GM18907 (cell line): Measurements from ENCODE around the gene ADAT3.

Experiments
- ATAC-seq: cut with Tn5 transposase; IDR thresholded peaks from one replicate; pipeline ENCODE4 v1.9.1; 2021; ENCODE audit warnings: mild to moderate bottlenecking, moderate library complexity; ENCODE audit not compliant: unreplicated experiment

ADAT3 gene

DNA sequence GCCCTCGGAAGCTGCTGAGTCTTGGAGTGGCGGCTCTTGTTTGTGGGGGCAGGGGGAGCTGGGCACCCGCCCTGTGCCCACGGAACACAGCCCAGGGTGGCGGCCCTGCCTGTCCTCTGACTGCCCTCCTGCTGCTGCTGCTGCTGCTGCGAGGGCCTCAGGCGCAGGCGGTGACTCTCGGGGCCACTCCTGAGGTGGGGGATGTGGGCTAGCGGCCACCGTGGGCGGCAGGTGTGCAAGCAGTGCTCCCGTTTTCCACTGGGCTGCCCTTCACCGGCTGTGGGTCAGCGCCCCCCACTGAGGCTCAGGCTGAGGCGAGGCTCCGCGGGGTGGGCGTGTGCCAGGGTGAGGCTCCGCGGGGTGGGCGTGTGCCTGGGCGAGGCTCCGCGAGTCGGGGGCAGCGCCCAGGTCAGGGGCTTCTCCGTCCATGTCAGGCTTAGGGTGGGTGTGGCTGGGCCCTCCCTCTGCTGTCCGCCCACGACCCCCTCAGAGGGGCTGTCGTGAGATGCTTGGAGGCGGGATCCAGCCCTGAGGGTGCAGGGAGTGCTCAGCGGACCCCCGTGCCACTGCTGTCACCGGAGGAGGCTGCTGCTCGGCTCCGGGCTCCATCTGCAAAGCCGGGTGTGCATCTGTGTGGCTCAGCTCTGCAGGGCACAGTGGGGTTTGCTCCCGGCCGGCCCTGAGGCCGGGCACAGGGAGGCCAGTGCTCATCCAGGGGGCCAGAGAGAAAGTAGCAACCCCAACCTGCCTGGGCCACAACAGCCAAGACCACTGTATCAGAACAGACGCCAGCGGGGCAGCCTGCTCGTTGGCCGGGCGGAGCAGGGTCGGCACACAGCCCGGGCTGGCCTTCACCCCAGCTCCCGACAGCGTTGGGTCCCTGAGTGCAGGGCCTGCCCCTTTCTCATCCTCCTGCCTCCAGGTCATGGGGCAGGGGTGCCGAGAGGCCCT, 50.2 kb downstream of the ADAT3 start:
- ATAC-seq: no peak

DNA sequence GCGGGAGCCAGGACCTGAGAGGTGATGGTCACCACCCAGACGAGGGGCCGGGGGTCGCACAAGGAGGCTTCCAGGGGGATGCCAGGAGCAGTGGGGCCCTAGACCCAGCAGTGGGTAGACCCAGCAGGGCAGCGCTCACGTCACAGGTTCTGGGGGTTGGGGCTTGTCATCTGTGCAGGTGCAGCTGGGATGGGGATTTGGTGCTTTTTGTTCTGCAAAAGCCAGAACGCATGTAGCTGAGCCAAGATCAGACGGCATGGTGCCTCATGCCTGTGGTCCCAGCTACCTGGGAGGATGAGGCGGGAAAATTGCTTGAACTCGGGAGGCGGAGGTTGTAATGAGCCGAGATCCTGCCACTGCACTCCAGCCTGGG, 50.9 kb downstream of the ADAT3 start:
- ATAC-seq: no peak

DNA sequence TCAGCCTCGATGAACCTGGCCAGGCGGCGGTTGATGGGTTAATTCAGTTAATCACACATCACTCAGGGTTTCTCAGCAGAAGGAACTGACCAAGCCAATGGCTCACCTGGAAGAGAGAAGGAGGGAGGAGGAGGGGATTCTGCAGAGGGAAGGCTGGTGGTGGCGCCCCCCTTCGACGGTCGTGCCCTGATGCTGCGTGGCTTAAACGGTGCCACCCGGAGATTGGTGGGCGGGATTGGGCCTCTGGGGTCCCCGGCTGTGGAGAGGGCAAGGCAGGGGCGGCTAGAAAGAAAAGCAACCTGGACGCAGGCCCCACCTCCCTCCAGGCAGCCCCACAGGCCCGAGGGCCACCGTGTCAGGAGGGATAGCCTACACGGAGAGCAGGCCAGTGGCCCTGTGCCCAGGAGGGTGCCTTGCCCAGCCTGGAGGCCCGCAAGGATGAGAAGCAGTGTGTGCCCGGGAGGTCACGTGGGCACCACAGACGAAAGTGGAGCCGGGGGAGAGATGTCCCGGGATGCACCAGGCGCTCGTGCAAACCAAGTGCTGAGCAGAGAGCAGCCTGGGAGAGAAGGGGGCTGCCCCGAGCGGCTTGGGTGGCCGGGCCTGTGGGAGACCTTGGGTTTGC, 51.8 kb downstream of the ADAT3 start:
- ATAC-seq: no peak

DNA sequence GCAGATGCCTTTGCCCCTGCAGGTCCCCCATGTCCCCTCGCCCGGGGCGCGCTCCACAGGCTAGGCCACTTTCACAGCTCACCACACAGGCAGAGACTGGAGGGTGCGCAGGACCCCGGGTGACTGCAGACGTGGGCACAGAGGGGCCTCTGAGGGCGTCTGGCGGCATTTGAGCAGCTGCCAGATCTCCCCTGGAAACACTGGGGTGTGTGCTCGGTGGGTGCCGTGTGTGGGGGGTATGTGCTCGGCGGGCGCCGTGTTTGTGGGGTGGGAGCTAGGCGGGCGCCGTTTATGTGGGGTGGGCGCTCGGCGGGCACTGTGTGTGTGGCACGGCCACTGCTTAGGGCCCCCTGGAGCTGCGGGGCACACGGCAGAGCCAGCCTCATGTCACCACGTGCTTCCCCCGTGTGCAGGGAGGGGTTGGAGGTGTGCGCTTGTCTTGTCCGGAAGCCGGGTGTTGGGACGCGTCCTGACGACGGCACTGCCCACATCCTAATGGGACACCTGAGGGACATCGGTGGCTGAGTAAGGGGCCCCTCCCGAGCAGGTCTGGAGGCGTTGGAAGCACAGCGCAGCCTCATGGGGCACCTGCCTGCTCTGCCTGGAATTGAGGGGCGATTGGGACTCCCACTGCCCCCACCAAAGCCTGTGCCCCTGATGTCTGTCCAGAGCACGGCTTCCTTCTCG, 52.5 kb downstream of the ADAT3 start:
- ATAC-seq: no peak

DNA sequence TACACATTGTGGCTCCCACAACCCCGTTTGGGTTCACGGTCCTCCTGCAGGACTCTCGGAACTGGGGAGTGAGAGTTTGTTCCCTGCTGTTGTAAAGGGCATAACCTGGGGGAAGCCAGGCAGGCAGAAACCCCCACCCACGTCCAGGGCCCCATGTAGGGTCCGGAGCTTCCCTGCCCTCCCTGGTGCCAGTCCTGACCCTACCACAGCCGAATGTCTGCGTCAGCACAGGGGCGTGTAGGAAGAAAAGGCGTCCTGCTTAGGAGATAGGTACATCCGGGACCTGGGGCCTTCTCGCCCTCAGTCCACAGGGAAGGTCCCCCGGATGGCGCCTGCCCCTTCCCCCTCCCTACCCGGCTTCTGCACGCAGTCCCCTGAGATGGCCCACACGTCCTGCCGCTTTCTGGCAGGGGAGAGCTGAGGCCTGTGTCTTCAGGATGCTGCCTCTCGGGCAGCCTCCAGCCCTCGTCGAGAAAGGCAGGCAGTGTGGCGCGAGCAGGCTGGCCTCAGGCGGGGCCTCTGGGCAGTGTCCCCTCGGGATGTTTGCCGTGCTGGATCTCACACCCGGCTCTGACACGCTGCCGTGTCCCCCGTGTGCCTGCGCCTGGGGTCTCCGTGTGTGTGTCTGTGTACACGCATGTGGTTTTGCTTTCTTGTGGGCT, 54.9 kb downstream of the ADAT3 start:
- no peak for ATAC-seq

DNA sequence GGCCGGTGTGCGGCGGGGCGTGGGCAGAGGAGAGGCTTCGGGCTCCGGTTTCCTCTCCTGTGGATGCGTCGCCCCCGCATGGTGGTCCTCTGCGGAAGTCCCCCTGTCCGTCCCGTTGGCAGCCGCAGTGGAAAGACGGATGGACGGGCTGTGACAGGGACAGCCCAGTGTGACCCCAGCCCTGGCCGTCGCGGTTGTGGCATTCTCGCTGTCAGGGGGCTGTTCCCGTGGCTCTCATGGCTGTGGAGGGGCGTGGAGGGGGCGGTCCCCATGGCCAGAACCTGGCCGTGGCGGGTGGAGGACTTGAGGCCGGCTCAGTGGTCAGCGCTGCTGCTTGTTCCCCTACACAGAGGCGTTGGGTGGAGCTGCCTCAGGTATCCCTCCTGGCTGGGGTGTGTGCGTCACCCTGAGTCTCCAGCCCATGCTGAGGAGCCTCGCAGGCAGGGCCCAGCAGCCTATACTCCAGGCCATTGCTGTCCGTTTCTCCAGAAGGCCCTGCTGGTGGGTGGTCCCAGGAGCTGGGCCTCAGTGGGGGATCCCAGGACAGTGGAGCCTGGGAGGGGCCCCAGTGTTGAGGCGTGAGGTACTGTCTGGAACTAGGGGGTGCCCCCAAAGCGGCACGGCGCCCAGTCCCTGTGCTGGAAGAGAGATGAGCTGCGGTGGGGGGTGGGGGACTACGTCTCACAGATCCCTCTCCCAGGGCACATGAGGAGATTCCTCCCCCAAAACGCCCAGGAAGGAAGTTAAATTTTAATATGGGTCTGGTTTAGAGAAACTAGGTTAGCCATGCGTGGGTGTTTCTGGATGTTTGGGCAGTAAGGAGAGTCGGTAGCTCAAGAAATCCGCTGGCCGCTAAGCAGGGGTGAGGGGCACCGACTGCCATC, 56.0 kb downstream of the ADAT3 start:
- ATAC-seq: no peak

DNA sequence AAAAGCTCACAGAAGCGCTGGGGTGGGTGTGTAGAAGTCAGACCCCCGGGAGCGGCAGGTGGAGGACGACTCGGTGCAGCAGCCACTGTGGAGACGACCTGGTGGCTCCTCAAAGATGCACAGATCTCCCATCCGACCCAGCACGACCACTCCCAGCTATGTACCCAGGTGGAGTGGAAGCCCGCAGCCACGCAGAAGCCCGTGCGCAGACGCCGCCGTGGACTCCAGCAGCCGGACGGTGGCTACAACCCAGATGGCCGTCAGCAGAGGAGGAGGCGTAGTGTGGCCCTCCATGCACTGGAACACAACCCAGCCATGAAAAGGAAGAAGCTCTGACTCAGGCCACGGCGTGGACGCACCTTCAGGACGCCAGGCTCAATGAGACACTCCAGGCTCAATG, 57.5 kb downstream of the ADAT3 start:
- no peak for ATAC-seq
